KMS-11 (cell line): ENCODE data around the gene DDIT3.
A peak's percentile ranks its signal among the peaks of the same experiment; 100 is the strongest.

Source experiments
- H2AFZ ChIP-seq: fragments of 200-600 bp; sonication (generic); 2 replicates; pipeline ENCODE4 v1.6.1; 2016; ENCODE audit warnings: antibody characterized with exemption, mixed run types, low read depth
- H3K27ac ChIP-seq: fragments of 200-600 bp; sonication (generic); 2 replicates; pipeline ENCODE4 v1.6.1; 2016; ENCODE audit warnings: mild to moderate bottlenecking, mixed run types
- H3K27me3 ChIP-seq: fragments of 200-600 bp; sonication (generic); 2 replicates; pipeline ENCODE4 v1.6.1; 2017; ENCODE audit warnings: mild to moderate bottlenecking, low read depth, mixed run types, moderate library complexity; ENCODE audit not compliant: insufficient read depth
- H3K36me3 ChIP-seq: fragments of 200-600 bp; sonication (generic); 2 replicates; pipeline ENCODE4 v1.6.1; 2017; ENCODE audit warnings: mild to moderate bottlenecking, mixed run types; ENCODE audit not compliant: insufficient read depth
- H3K4me1 ChIP-seq: fragments of 200-600 bp; sonication (generic); 2 replicates; pipeline ENCODE4 v1.6.1; 2016; ENCODE audit warnings: mild to moderate bottlenecking, low read depth, mixed run types; ENCODE audit not compliant: poor library complexity, severe bottlenecking
- H3K4me2 ChIP-seq: fragments of 200-600 bp; sonication (generic); 2 replicates; pipeline ENCODE4 v1.7.0; 2016; ENCODE audit warnings: mild to moderate bottlenecking, mixed run types
- H3K4me3 ChIP-seq: fragments of 200-600 bp; sonication (generic); IDR thresholded peaks from 2 replicates; pipeline ENCODE4 v1.6.1; 2017; ENCODE audit warnings: low read depth, low read length, mixed read lengths; ENCODE audit not compliant: insufficient read depth
- H3K79me2 ChIP-seq: fragments of 200-600 bp; sonication (generic); 2 replicates; pipeline ENCODE4 v1.6.1; 2016; ENCODE audit warnings: low read depth, mixed run types; ENCODE audit not compliant: insufficient read depth
- H3K9ac ChIP-seq: fragments of 200-600 bp; sonication (generic); 2 replicates; pipeline ENCODE4 v1.6.1; 2016; ENCODE audit warnings: mild to moderate bottlenecking, mixed run types
- H4K20me1 ChIP-seq: fragments of 200-600 bp; sonication (generic); 2 replicates; pipeline ENCODE4 v1.6.1; 2016; ENCODE audit warnings: mild to moderate bottlenecking, mixed run types; ENCODE audit not compliant: insufficient read depth
- TF ChIP-seq, protein P1 (sequence below): fragments of 200-600 bp; sonication (generic); conservative IDR thresholded peaks from 2 replicates; pipeline ENCODE4 v1.6.1; 2017; ENCODE audit warnings: low read depth, mild to moderate bottlenecking, antibody characterized with exemption, low read length, moderate library complexity, mixed read lengths

Gene DDIT3

DNA sequence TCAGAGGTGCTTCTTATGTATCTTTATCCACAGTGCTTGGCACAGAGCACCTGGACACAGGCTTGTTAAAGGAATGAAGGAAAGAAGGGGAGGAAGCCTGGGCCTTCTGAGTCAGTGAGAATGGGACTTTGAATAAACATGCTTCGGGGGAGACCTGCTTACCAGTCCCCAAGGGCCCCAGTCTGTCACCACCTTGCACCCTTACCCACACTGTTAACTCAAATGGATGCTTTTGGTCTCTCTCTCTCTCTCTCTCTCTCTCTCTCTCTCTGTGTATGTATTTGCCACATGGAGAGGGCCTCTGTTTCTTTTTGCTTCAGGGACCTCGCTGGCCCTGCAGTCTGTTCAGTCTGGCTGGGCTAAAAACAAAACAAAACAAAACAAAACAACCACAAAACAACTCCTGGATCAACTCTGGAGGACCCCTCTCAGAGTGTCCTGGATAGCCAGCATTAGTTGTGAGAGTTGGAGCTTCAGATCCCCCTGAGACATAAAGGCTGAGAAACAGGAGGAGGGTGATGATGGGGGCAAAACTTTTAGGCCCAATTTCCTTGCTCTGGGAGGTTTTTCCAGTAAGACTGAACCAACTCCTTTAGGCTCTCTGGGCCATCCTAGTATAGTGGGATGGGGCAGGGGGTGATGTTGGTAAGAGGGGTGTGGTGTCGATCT, 31.5 kb upstream of the DDIT3 start:
- Histone ChIP-seq H3K27me3 (peaks cover 30% of the 10 kb centered on the region), H3K4me2 (no peak overlapping the region), H3K4me3 (no peak overlapping the region)

DNA sequence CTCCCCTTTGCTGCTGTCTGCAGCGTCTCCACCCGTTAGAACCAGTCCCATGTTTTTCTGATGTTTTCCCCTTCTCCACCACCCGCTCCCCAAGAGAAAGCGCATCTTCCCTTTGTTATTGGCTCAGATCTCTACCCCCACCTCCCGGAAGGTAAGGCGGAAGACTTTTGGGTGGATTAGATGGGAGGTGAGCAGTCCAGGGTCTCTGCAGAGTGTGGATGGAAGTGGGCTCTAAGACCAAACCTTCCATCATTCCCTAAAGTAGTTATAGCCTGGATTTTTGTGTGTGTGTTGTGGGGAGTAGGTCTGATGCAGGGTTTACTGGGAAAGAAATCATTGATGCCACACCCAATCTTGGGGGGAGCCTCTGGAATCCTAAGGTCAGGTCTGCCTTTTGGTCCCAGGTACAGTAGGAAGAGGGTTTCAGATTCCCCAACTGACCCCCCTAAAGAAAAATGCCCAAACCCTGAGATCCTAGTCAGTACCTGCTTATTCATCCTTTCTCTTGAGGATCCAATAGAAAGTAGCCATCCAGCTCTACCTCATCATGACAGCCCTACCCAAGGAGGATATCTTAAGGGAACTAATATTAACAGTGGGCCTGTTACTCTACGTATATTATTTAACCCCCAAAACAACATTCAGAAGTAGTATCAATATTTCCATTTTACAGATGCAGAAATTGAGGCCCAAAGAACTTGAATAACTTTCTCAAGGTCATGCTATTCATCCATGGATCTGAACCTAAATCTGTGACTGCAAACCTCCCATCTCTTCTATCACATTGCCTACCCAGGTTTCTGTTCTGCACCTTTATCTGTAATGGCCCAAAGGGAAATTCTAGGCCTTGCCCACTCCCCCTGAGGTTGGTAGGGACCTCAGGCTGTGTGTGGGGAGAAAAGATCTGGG, 30.6 kb upstream of the DDIT3 start:
- H3K36me3 ChIP-seq, result no peaks in the 10 kb centered on the region
- peaks cover 10% of the 10 kb centered on the region for H3K79me2 ChIP-seq
- peaks cover 33% of the 10 kb centered on the region for H3K4me1 ChIP-seq
- no peak overlapping the region for H3K9ac ChIP-seq
- H3K4me3 ChIP-seq, result peak overlapping the region; percentile 8
- TF ChIP-seq, protein P1, sequence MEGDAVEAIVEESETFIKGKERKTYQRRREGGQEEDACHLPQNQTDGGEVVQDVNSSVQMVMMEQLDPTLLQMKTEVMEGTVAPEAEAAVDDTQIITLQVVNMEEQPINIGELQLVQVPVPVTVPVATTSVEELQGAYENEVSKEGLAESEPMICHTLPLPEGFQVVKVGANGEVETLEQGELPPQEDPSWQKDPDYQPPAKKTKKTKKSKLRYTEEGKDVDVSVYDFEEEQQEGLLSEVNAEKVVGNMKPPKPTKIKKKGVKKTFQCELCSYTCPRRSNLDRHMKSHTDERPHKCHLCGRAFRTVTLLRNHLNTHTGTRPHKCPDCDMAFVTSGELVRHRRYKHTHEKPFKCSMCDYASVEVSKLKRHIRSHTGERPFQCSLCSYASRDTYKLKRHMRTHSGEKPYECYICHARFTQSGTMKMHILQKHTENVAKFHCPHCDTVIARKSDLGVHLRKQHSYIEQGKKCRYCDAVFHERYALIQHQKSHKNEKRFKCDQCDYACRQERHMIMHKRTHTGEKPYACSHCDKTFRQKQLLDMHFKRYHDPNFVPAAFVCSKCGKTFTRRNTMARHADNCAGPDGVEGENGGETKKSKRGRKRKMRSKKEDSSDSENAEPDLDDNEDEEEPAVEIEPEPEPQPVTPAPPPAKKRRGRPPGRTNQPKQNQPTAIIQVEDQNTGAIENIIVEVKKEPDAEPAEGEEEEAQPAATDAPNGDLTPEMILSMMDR, result no peak
- no peak overlapping the region for H3K27ac ChIP-seq
- H3K27me3 ChIP-seq, result peaks cover 30% of the 10 kb centered on the region
- no peaks in the 10 kb centered on the region for H4K20me1 ChIP-seq
- peak overlapping the region; percentile 80; the same call in 1 of the 2 replicates for H3K4me2 ChIP-seq
- no peak overlapping the region for H2AFZ ChIP-seq

More for the DNA sequence above, 31.5 kb upstream of the DDIT3 start:
- Histone ChIP-seq H3K4me1 (peaks cover 28% of the 10 kb centered on the region), H3K79me2 (peaks cover under 1% of the 10 kb centered on the region; the same call in 1 of the 2 replicates), H3K27ac (no peak overlapping the region), H2AFZ (no peak overlapping the region), H3K36me3 (no peaks in the 10 kb centered on the region), H3K9ac (no peak overlapping the region), H4K20me1 (no peaks in the 10 kb centered on the region)
- TF ChIP-seq, protein P1, result no peak

DNA sequence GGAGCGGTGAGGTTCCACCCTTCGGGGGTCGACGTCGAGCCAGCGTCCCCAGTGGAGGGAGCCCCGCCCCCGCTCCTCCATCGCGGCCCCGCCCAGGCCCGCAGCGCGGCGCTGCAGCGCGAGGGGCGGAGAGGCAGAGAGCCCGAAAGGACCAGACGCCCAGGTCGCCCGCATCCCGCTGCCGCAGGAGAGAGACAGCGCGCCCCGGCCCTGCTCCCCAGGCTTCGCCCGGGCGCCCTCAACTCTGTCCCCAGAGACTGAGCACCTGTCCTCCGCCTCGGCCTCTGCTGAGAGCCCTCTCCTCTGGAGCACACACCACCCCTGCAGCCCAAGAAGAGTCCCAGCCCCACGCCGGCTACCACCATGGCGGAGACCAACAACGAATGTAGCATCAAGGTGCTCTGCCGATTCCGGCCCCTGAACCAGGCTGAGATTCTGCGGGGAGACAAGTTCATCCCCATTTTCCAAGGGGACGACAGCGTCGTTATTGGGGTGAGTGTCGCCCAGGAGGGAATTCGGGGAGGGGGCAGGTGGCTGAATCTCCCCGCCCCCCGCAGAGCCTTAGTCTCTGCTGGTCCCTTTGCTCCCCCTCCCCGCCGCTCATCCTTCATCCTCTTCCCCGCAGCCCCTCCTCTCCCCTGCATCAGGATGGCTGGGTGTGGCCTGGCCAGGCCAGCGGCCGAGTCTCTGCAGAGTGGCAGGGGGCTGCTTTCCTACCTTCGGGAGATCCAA, 29.8 kb upstream of the DDIT3 start, which contains the start of gene KIF5A:
KIF5A (plus strand) TSS at position 136 of the 732 bp plus-strand sequence; CDS start at position 364, 228 bp downstream.
- peaks cover 30% of the 10 kb centered on the region for H3K27me3 ChIP-seq
- H3K4me3 ChIP-seq, result peak within 1 kb of the TSS; percentile 13
- TF ChIP-seq, protein P1, result no peak
- peaks cover 18% of the 10 kb centered on the region for H3K79me2 ChIP-seq
- peak within 1 kb of the TSS; percentile 80 for H3K4me2 ChIP-seq
- H3K9ac ChIP-seq, result no peak within 1 kb of the TSS; the same call in 1 of the 2 replicates
- H3K4me1 ChIP-seq, result peaks cover 41% of the 10 kb centered on the region
- peak within 1 kb of the TSS; percentile 88 for H2AFZ ChIP-seq
- no peak within 1 kb of the TSS for H3K27ac ChIP-seq
- H4K20me1 ChIP-seq, result no peaks in the 10 kb centered on the region
- H3K36me3 ChIP-seq, result no peaks in the 10 kb centered on the region

DNA sequence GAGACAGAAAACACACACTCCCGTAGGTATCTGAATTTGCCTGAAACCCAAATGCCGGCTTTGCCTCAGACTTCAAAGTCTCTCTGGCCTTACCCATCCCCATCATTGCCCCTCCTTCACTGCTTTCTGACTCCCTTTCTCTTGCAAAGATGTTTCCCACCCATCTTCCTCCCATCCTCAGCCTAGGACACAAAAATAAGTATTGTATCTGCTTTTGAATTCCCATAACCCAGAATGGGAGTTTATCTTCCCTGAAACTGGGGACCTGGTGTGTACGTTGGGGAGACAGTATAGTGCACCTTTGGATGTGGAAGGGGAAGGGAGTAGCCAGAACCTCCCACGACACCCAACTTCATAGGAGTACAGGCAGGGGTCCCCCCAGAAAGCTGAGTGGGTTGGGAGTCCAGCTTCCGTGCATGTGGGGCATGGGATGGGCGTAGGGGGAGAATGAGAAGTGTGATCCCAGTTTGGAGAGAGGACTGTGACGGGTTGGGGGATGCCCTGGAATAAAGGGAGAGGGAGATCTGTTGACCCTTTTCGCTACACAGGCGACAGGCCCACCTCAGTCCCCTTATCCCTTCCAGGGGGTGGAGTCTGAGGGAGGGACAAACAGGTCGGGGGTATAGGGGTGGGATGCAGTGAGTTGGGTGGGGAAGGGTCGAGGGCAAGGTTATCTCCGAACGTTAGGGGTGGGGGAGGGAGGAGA, 29.0 kb upstream of the DDIT3 start:
- H3K4me2 ChIP-seq, result peak overlapping the region; percentile 80
- peak overlapping the region; percentile 13 for H3K4me3 ChIP-seq
- peaks cover 24% of the 10 kb centered on the region for H3K79me2 ChIP-seq
- H3K4me1 ChIP-seq, result peaks cover 46% of the 10 kb centered on the region
- H3K27ac ChIP-seq, result no peak overlapping the region
- H3K27me3 ChIP-seq, result peaks cover 30% of the 10 kb centered on the region
- H4K20me1 ChIP-seq, result no peaks in the 10 kb centered on the region
- peak overlapping the region; percentile 88 for H2AFZ ChIP-seq
- H3K9ac ChIP-seq, result no peak overlapping the region
- TF ChIP-seq, protein P1, result no peak
- H3K36me3 ChIP-seq, result no peaks in the 10 kb centered on the region
